Measurements from ENCODE around the gene PGLYRP2.

PGLYRP2 gene

DNA sequence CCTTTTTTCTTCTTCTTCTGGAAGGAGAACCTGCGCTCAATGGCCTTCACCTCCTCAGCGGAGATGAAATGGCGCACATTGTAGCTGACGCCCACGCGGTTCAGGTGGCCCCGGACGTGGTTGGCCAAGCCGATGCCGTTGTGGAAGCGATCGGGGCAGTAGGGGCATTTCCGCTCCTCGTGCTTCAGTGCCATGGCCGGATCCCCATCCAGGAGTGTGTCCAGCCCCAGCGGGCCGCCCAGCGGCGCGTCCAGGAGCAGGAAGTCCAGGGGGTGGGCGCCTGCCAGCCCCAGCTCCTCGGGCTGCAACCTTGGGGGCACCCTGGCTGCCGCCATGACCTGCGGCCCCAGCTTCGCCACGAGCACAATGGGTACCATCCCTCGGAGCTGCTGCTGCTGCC lies 40.7 kb downstream of the PGLYRP2 start:
- no peak for DNase-seq

DNA sequence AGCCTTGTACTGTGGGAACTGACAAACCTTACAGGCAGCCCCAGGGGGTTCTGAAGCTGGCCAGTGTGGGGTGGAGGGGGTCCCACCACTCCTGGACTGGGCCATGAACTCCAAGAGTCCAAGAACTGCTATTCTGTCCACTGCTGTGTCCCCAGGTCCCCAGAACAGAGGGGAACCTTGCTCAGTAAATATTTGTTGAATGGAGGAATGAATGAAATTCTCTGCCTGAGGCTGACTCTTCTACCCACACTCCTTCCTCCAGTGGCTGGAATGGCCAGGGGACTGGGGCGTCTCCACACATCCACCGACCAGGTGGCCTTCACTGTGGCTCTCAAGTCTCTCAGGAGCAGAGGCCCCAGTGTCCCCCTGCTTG lies 41.2 kb downstream of the PGLYRP2 start:
- DNase-seq = no peak

DNA sequence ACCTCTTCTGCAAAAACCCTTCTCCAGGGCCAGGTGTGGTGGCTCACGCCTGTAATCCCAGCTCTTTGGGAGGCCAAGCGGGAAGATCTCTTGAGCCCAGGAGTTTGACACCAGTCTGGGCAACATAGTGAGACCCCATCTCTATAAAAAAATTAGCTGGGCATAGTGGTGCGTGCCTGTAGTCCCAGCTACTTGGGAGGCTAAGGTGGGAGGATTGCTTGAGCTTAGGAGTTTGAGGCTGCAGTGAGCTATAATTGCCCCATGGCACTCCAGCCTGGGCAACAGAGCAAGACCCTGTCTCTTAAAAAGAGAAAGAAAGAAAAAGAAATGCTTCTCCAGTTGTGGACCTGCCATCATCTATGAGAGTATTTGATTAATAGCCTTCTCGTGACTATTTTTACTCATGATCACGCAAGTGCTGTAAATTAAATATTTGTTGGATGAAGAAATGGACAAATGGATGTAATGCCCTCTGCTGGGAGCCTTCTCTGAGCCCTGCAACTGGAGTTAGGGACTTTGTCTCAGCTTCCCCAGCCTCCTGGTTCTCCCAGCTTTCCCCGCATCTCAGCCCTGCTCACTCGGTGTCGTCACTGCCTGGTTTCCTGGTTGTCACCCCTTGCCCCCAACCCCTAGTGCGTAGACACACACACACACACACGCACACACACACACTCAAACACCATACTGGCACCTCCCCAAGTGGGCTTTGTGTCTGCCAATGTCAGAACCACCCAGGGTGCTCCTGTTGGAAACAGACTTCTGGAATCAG lies 41.8 kb downstream of the PGLYRP2 start:
- no peak for DNase-seq

DNA sequence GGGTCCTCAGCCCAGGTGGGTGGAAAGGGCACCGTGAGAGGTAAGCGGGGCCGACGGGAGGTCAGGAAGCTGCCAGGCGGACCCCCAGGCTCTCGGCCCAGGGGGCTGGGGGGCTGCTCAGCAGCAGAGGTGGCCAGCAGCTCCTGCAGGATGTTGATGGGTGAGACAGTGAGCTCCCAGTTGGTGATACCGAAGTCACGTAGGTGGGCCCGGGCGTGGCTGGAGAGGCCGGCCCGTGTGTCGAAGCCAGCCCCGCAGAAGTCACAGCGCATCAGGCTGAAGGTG lies 42.5 kb downstream of the PGLYRP2 start:
- DNase-seq = no peak

DNA sequence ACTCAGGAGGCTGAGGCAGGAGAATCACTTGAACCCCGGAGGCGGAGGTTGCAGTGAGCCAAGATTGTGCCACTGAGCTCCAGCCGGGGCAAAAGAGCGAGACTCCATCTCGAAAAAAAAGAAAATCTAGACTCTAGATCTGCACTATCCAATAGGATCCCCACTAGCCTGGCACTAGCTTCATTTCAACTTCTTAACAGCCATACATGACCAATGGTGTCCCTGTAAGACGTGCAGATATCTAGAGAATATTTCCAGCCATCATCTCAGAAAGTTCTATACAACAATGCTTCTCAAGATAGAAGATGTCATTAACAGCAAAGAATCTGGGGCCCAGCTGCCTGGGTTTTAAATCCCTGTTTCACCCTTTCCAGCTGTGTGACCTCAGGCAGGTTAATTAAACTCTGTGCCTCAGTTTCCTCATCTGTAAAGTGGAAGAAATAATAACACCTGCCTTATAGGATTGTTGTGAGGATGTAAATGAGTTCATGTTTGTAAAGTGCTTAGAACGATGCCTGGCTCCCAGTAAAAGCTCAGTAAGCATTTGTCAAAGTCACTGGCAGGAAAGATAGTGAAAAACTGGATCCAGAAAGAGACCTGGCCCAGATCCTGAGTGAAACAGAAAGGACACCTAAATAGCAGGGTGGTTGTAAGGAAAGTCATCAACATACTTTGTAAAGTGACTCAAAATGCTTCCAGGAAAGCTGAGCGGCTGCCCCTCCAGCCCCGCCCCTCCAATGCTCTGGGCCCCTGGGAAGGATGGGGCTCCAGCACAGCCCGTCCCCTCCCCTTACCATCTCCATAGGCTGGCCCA lies 43.1 kb downstream of the PGLYRP2 start:
- no peak for DNase-seq

DNA sequence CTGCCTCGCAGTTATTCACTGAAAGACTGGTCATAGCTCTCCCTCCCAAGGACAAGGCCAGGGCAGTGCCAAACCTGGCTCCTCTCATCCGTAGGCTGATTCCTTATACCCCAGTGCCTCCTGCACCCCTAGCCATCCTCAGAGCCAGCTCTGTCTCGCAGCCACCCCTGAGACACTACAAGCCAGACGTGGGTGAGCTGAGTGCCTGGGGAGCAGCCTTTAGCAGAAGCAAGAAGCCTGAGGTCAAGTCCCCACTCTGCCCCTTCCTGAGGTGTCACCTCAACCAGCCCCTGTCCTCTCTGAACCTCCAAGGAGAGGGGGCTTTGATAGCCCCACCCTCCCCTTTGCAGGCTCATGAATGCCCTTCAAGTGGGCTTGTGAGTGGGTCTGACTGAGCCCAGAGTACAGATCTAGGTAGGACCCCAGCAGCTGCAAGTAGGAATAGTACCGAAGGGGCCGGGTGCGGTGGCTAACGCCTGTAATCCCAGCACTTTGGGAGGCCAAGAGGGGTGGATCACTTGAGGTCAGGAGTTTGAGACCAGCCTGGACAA lies 45.7 kb downstream of the PGLYRP2 start:
- no peak for DNase-seq

DNA sequence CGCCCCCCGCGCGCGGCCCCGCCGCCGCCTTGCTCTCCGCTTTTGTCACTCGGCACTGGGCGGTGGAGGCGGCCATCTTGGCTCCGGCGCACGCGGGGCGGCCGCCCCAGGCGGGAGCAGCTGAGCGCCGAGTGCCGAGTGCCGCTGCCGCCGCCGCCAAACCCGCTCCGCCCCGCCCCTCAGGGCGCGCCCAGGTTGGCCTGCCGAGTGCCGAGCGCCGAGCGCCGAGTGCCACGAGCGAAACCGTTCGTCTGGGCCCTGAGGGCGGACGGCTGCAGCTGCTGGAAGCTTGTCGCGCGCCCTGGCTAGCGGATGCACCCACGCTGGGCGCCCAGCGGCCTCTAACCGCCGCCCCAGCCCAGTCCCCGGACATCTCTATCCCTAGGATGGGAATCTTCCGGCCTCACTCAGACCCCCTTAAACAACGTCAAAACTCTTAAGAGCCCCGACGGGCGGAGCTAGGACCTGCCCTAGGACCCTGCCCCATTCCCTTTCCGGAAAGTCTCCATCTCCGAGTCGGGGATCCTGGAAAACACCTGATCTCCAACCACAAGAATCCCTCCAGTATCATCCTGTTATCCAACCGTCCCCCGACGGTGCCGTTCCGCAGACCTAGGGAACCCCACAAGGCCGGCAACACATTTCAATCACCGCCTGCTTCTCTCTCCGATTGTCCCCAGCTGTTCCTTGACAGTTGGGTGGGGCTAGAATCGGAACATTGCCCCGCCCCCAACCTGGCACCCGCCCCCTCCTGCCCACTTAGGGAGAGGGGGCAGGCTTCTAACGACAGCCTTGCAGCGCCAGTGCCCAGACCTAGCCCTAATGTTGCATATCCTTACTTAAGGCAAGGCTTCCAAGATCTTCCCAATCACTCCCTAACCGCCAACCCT lies 46.4 kb downstream of the PGLYRP2 start:
- peak; percentile 95 for DNase-seq

DNA sequence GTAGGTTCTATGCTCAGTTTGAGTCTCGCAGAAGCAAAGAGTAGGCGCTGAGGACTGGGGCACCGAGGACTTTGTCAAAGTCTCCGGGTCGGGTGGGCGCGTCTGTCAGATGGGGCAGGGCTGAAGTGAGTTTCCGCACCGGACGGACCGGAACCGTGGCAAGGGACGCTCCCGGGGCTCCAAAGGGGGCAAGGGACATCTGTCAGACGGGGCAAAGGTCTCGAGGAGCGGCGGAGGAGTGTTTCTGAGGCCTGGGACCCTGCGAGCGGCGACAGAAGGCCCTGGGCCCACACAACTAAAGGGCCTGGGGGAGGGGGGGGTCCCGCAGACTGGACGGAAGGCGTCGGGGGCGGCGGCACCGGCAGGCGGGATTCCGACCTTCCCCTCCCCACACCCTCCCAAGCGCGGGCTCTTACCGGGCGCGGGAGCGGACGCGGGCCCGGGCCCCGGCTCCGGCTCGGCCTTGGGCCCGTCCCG lies 47.2 kb downstream of the PGLYRP2 start:
- peak; percentile 18 for DNase-seq

DNA sequence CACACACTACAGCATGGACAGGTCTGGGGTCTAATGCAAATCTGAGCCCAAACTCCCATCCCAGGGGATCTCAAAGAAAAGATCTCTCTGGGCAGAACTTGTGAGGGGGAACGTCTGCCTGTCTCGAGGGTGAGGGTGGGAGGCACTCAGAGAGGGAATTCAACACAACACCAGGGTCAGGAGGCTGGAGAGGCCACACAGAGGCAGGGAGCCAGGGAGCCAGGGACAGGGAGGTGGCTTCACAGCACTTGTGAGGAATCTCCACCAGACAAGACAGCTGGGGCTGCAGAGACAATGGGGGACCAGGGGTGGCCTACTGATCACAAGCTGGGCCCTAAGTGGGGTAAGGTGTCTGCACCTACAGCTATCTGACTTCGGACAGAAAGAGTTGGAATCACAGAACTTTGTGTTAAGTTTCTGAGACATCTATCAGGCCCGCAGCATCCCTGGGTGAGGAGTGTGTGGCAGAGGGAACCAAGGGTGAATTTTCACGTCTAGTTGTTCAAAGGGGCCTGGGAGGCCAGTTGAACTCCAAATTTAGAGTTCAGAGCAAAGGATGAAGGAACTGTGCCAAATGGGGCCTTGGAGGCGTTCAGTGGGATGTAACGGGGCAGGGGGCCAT lies 47.8 kb downstream of the PGLYRP2 start:
- no peak for DNase-seq

DNA sequence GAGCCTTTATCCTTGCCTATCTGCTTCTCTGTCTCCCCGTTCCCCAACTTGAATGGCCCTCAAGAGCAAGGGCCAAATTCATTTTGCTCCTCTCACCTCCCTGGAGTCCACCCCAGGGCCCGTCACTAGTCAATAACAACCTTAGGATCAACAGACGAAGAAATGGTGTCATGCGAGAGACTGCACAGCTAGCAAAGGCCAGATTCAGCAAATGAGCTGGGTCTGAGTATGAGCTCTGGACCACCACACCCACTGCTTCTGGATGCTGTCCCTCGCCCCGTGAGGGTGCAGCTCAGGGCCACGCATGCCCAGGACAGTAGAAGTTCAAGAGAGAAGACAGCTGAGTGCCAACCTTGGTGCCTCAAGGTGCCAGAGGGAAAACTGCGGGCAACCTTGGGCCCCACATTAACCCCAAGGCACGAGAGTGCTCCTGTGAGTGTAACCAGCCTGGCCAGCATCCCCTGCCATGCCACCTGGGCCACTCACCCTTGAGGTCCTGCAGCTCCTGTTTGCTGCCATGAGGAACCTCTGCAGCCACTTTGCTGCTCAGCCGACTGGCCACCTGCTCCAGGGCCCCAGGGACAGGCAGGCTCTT lies 48.7 kb downstream of the PGLYRP2 start:
- DNase-seq = no peak

DNA sequence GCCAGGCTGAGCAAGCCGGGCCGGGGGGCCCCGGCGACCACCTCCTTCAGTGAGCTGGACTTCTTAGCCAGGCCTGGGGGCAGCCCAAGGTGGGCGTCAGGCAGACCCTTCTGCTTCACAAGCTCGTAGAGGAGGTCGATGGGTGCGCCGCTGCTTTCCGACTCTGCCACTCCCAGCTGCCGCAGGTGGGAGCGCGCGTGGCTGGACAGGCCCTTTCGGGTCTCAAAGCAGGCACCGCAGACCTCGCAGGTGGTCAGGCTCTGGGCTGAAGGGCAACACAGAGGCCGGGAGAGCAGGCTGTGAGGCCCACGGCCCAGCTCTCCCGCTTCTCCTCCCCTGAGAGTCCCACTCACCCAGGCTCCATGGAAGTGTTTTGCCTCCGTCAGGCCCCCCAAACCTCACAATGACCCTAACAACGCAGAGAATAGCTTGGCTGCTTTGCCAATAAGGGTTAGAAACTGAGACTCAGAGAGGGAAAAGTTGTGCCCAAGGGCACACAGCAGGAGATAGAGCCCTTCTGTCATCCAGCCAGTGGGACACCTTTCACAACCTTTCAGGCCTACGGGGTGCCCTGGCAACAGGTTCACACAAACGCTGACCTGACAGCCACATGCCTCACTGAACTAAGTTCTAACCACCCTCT lies 49.4 kb downstream of the PGLYRP2 start:
- DNase-seq = no peak

DNA sequence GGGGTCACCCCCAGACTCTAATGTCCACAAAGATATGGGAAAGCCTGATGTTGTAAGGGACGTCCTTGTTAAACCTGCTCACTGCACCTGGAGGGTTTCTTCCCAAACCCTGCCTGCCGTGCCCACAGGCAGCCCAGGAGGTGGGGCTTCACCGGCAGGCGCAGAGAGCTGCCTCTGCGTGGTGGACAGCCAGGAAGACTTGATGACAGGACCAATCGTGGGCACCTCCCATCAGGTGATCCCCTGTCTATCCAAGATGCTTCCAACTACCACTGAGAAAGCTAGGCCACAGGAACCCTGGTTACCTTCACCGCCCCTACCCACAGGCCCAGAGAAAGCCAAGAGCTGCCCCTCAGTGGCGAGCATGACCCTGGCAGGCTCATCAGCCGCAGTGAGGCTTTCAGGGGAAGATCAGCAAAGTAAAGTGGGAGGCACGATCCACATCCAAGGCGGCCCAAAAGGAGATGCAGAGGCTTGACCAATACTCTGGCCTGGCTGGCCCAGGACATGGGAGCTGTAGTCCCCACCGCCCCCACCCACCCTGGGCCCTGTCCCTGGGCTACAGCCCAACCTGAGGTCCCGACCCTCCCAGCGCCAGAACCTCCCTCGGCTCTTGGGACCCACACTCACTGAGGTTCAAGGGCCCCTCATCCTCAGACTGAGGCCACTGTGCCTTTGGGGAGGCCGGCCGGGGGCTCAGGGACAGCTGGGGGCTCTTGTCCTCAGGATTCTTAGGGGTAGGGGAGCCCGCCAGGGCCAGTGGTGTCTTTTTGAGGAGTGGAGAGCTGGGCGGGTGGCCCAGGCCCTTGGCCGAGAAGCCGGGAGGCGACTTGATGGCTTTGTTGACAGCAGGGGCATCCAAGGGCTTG lies 50.1 kb downstream of the PGLYRP2 start:
- DNase-seq = no peak

DNA sequence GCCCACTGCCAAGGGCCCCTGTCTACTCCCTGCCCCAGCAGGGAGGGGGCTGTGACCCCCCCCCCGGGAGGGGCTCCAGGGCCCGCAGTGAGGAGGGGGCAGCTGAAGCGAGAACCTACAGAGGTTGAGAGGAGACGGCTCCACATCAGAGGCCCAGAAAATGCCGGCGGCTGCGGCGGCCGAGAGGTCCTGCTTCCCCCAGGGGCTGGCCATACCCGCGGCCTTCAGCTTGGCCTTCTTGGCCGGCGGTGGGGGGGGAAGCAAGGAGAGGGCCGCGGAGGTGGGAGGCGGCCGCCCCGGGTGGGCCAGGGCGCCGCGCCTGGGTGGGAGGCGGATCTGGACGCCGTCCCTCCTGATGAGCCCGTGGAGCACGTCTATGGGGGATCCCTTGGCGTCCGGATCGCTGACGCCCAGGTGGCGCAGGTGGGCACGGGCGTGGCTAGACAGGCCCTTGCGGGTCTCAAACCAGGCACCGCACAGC lies 51.3 kb downstream of the PGLYRP2 start:
- no peak for DNase-seq

DNA sequence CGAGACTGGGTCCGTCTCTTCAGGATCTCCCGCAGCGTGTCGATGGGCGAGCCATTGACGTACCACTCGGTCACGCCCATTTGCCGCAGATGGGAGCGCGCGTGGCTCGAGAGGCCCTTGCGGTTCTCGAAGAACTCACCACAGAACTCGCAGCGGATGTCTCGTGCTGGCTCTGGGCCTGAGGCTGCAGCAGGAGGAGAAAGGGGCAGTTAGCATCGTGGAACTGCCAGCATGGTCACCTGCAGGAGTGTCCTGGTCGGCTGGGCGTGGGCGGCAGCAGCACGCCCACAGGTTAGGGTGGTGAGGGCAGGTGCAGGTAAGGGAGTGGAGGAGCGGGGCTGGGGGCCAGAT lies 52.0 kb downstream of the PGLYRP2 start:
- no peak for DNase-seq

DNA sequence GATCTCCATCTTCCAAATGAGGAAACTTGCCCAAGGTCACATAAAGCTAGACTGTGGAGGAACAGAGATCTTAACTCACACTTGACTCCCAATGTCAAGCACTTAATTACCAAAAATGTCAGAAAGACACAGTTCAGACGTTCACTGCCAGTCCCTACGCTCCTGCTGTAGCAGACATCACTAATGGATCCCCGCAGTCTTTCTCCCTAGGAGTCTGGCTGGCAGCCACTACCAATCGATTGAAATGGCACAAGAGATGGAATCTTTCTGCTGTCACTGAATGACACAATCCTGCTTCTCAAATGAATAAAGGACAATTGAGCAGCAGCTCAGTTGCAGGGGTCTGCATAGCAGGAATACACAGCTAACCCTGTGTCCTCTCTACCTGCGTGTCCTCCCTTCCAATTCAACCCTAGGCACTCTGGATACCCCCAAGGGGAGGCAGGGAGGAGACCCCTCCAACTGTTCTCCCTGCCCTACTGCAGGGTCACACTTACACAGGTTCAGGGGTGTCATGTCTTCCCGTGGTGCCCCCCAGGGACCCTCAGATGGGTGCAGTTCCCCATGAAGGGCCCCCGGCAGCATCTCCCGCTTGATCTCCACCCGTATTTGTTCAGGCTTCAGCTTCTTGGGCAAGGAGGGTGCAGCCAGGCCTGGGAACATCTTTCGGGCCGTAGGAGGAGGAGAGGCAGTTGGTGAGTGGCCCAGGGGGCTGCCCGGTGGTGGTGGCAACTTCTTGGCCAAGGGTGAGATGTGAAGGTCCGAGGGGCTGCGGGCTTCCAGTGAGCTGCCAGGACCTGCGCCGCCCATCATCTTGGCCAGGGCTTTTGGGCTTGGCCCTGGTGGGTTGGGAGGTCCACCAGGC lies 52.6 kb downstream of the PGLYRP2 start:
- DNase-seq = no peak

DNA sequence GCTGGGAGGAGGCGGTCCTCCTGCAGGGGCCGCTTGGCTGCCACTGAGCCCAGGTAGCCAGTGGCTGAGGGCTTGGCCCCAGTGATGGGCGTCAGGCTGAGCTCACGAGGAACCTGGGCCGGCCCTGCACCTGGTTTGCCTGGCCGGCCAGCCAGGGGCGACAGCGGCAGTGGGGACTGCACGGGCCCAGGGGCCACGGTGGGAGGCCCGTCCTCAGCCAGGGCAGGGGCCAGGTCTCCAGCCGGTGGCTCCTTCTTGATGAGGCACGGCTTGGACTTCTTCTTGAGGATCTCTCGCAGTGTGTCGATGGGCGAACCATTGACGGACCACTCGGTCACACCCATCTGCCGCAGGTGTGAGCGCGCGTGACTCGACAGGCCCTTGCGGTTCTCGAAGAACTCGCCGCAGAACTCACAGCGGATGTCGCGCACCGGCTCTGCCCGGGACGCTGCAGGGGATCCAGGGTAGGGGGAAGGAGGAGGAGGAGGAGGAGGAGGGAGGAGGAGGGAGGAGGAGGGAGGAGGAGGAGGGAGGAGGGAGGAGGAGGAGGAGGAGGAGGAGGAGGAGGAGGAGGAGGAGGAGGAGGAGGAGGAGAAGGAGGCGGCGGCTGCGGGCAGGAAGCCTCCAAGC lies 53.9 kb downstream of the PGLYRP2 start:
- no peak for DNase-seq

DNA sequence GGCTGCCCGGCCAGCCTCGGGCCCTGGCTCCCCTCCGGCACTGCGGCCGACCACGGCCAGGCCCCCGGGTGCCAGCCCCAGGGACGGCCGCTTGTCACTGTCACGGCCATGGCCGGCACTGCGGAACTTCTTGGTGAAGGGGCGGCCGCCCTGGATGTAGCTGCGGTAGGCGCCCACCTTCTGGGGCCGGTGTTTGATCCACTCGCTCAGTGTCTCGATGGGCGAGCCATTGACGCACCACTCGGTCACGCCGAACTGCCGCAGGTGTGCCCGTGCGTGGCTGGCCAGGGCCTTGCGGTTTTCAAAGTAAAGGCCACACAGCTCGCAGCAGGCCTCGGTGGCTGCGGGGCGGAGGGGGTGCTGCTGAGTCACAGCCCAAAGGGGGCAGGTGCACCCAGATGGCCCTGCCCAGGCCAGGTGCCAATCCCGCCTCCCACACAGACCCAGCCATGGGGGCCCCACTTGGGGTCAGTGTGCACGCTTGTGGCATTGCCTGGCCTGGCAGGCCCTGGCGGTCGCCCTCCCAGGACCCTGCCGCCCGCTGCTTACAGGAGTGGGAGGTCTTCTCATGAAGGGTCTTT lies 54.5 kb downstream of the PGLYRP2 start:
- DNase-seq = no peak

DNA sequence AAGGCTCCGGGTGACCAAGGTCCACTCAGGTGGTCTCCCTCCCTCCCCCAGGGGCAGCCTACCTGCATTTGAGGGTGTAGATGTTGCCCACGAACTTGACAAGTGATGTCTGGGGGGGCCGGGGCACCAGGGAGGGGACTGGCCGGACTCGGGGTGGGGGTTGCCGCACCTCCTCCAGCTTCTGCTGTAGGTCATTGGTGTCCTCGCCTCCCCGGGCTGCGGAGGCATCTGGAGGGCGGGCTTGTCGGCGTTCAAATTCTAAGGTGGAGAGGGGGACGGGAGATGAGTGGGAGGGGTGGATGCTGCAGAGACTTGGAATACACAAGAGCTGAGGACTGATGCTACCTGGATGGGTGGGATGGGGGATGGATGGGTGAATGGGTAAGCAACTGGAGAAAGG lies 55.2 kb downstream of the PGLYRP2 start:
- no peak for DNase-seq

DNA sequence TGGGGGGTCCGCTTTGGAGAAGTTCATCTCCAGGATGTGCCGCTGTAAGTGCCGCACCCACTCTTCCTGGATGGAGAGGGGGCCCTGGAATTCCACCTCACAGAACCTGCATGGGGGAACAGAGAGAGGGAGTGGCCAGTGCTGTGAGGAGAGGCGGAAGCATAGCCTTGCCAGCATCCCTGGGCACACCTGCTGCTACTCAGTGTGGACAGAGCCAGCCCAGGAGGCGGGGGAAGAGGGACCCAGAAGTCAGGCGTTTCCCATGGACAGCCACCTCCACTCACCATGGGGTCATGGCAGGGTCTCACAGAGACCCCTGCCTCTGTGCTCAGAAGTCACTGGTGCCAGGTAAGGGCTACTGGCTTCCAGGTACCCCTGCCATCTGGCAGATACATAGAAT lies 56.2 kb downstream of the PGLYRP2 start:
- DNase-seq = no peak
